Nephron progenitor cell (in vitro differentiated cells): Measurements from ENCODE around the gene PKHD1.

ENCODE experiments used
- DNase-seq: peaks from one replicate; pipeline ENCODE4 v3.0.0; 2021
- H3K27ac Mint-ChIP-seq: 2 replicates; pipeline ENCODE4 v1.8.0; 2021; ENCODE audit warnings: mild to moderate bottlenecking, moderate library complexity, mixed read lengths
- H3K27me3 Mint-ChIP-seq: 2 replicates; pipeline ENCODE4 v1.8.0; 2021; ENCODE audit warnings: mild to moderate bottlenecking, low read depth, mixed read lengths; ENCODE audit not compliant: poor library complexity
- H3K36me3 Mint-ChIP-seq: 2 replicates; pipeline ENCODE4 v1.8.0; 2021; ENCODE audit warnings: low read depth, mixed read lengths
- H3K4me1 Mint-ChIP-seq: 2 replicates; pipeline ENCODE4 v1.8.0; 2021; ENCODE audit warnings: mixed read lengths
- H3K4me3 Mint-ChIP-seq: 2 replicates; pipeline ENCODE4 v1.8.0; 2021; ENCODE audit warnings: mild to moderate bottlenecking, moderate library complexity, mixed read lengths
- H3K9me3 Mint-ChIP-seq: 2 replicates; pipeline ENCODE4 v1.8.0; 2021; ENCODE audit warnings: mild to moderate bottlenecking, moderate library complexity, mixed read lengths
- TF ChIP-seq, protein P1 (sequence below): fragments of 200-600 bp; sonication (generic); IDR thresholded peaks from 2 replicates; pipeline ENCODE4 v1.5.0; 2021; ENCODE audit warnings: antibody characterized with exemption

PKHD1 gene

GRCh38 chr6:52050051-52050405, 37.4 kb downstream of the PKHD1 start:
- no peaks in the 10 kb centered on the region for H3K36me3 Mint-ChIP-seq
- no peak overlapping the region for H3K27ac Mint-ChIP-seq
- TF ChIP-seq, protein P1, sequence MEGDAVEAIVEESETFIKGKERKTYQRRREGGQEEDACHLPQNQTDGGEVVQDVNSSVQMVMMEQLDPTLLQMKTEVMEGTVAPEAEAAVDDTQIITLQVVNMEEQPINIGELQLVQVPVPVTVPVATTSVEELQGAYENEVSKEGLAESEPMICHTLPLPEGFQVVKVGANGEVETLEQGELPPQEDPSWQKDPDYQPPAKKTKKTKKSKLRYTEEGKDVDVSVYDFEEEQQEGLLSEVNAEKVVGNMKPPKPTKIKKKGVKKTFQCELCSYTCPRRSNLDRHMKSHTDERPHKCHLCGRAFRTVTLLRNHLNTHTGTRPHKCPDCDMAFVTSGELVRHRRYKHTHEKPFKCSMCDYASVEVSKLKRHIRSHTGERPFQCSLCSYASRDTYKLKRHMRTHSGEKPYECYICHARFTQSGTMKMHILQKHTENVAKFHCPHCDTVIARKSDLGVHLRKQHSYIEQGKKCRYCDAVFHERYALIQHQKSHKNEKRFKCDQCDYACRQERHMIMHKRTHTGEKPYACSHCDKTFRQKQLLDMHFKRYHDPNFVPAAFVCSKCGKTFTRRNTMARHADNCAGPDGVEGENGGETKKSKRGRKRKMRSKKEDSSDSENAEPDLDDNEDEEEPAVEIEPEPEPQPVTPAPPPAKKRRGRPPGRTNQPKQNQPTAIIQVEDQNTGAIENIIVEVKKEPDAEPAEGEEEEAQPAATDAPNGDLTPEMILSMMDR = no peak
- peaks cover 19% of the 10 kb centered on the region for H3K27me3 Mint-ChIP-seq
- no peaks in the 10 kb centered on the region for H3K9me3 Mint-ChIP-seq
- H3K4me3 Mint-ChIP-seq = no peak overlapping the region
- no peaks in the 10 kb centered on the region for H3K4me1 Mint-ChIP-seq
- DNase-seq = no peak

DNA sequence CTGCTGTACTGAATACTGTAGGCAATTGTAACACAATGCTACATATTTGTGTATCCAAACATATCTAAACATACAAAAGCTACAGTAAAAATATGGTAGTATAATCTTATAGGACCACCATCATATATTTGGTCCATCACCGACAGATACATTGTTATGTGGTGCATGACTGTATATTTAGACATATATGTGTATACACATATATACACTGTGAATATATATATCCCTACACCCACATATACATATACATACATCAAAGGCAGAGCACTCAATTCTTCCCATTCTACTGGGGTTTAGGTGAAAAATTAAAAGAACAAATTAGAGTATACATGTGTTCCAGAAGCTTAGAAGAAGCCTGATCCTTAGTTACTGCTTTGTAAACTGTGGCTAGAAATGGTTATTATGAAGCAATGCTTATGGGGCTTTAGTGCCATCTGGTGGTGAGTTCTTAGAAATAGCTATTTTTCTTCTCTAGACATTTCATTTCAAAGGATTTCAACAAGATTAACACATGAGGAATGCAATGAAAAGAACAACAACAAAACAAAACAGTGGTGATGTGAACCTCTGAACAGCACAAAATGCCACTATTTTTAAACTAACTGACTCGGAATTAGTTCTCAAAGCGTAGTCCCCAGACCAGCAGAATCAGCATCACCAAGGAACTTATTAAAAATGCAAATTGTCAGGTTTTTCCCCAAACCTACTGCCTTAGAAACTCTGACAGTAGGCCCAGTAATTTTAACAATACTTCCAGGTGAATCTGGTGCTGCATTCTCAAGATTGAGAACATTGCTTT, 38.0 kb downstream of the PKHD1 start:
- Mint-ChIP-seq H3K4me3 (no peak overlapping the region), H3K27me3 (peaks cover 21% of the 10 kb centered on the region), H3K9me3 (no peaks in the 10 kb centered on the region), H3K4me1 (no peaks in the 10 kb centered on the region), H3K27ac (no peak overlapping the region), H3K36me3 (no peaks in the 10 kb centered on the region)
- DNase-seq = peak; percentile 17
- TF ChIP-seq, protein P1 = peak; percentile 70

DNA sequence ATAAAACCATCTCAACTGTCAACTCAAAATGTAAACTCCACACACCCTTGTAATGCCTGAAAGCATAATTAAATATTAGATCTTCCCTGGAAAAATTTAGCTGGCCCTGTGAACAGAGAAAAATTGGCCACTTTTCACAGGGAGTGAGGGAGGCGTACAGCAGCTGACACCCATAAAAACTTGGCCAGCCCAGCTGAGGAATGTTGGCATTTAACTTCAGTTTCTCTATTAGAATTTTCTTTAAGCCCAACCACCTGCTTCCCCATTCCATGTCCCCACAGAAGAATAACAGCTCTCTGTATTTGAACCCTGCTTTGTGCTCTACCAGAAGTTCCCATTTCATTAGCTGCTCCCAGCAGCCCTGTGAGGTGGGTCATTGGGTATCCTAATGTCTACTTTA, 41.0 kb downstream of the PKHD1 start:
- Mint-ChIP-seq H3K27ac (no peak overlapping the region), H3K9me3 (no peaks in the 10 kb centered on the region), H3K36me3 (no peaks in the 10 kb centered on the region), H3K4me1 (no peaks in the 10 kb centered on the region), H3K4me3 (no peak overlapping the region), H3K27me3 (peaks cover 18% of the 10 kb centered on the region)
- no peak for DNase-seq
- TF ChIP-seq, protein P1 = no peak

DNA sequence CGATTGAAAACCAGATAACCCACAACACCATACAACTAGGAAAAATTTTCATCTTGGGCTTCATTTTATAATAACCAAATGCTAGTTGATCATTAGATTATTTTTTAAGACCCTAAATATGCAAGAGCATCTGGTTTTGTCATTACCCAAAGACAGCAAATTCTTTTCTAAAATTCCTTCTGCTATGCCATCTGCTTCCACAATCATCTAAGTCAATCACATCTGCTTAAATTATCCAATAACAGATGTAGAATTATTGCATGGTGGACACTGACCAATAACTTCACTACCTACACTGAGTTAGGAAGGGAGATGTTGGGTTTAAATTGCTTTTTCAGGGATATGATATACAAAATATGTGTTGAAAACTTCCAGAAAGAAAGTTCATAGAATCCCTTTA, 41.9 kb downstream of the PKHD1 start:
- Mint-ChIP-seq H3K4me1 (no peaks in the 10 kb centered on the region), H3K27ac (no peak overlapping the region), H3K9me3 (no peaks in the 10 kb centered on the region), H3K4me3 (no peak overlapping the region), H3K36me3 (no peaks in the 10 kb centered on the region), H3K27me3 (peaks cover 19% of the 10 kb centered on the region)
- DNase-seq = no peak
- TF ChIP-seq, protein P1 = no peak

DNA sequence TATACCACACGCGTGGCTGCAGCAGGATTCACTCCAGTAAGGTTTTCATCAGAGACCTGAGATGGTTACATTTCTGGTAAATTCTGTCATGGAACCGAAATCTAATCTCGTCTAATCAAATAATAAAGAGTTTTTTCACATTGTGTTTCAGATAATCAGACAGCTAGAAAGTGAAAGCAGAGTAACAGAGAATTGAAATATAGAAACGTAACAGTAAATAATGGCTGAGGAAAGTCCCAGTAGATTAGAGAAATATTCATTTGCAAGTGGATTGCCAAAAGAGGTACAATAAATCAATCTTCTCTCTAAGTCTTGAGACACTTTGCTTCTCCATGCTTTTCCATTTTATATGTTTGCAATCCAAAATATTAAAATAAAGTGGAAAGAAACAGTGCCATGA, 42.4 kb downstream of the PKHD1 start:
- DNase-seq = no peak
- H3K27ac Mint-ChIP-seq = no peak overlapping the region
- H3K4me3 Mint-ChIP-seq = no peak overlapping the region
- peaks cover 20% of the 10 kb centered on the region for H3K27me3 Mint-ChIP-seq
- no peaks in the 10 kb centered on the region for H3K9me3 Mint-ChIP-seq
- TF ChIP-seq, protein P1 = no peak
- H3K4me1 Mint-ChIP-seq = no peaks in the 10 kb centered on the region
- H3K36me3 Mint-ChIP-seq = no peaks in the 10 kb centered on the region
